Measurements from ENCODE around the gene MTOR.
"Not testable (repeated sequence)": the region's sequence is repeated elsewhere in the genome, so short reads cannot be mapped to it uniquely, and the experiment has no call there.

MTOR gene

GRCh38 chr1:11065796-11066195 is 196.6 kb downstream of the MTOR start:
- Histone ChIP-seq H3K27ac (ENCODE audit: low read length) (no peak overlapping the region), H3K27me3 (ENCODE audit: control insufficient read depth, insufficient read depth, low read length) (no peaks in the 10 kb centered on the region), H3K36me3 (ENCODE audit: control insufficient read depth, insufficient read depth, low read length) (peaks cover 31% of the 10 kb centered on the region), H3K9me3 (ENCODE audit: control insufficient read depth, insufficient read depth, low read length) (no peaks in the 10 kb centered on the region), H3K4me1 (ENCODE audit: control insufficient read depth, insufficient read depth, low read length) (no peaks in the 10 kb centered on the region), H3K4me3 (ENCODE audit: low read length) (no peak overlapping the region)
- no peak for DNase-seq (ENCODE audit: low read depth, low spot score)
- no CpG with 5 or more reads among the region's 1 CpG for WGBS (ENCODE audit: insufficient coverage, insufficient read length)

- Histone ChIP-seq H3K36me3 (ENCODE audit: control insufficient read depth, insufficient read depth, low read length) (peaks cover 26% of the 10 kb centered on the region; the same call in 1 of the 2 replicates), H3K27me3 (ENCODE audit: control insufficient read depth, insufficient read depth, low read length) (no peaks in the 10 kb centered on the region), H3K4me1 (ENCODE audit: control insufficient read depth, insufficient read depth, low read length) (no peaks in the 10 kb centered on the region), H3K4me3 (ENCODE audit: low read length) (no peak overlapping the region), H3K9me3 (ENCODE audit: control insufficient read depth, insufficient read depth, low read length) (no peaks in the 10 kb centered on the region), H3K27ac (ENCODE audit: low read length) (no peak overlapping the region)
- WGBS (ENCODE audit: insufficient coverage, insufficient read length), result no CpG with 5 or more reads among the region's 3 CpGs
- no peak for DNase-seq (ENCODE audit: low read depth, low spot score)
Measured at GRCh38 chr1:11064942-11065341, 197.4 kb downstream of the MTOR start.

GRCh38 chr1:11063937-11064537 is 198.3 kb downstream of the MTOR start:
- not testable (repeated sequence) for H3K4me1 ChIP-seq (ENCODE audit: control insufficient read depth, insufficient read depth, low read length); H3K27ac ChIP-seq (ENCODE audit: low read length); H3K9me3 ChIP-seq (ENCODE audit: control insufficient read depth, insufficient read depth, low read length); H3K4me3 ChIP-seq (ENCODE audit: low read length); H3K27me3 ChIP-seq (ENCODE audit: control insufficient read depth, insufficient read depth, low read length); DNase-seq (ENCODE audit: low read depth, low spot score)
- peaks cover 18% of the 10 kb centered on the region; the same call in 1 of the 2 replicates for H3K36me3 ChIP-seq (ENCODE audit: control insufficient read depth, insufficient read depth, low read length)
- no CpG with 5 or more reads among the region's 18 CpGs for WGBS (ENCODE audit: insufficient coverage, insufficient read length)

GRCh38 chr1:11062965-11063401 is 199.4 kb downstream of the MTOR start:
- no peak overlapping the region for H3K27ac ChIP-seq (ENCODE audit: low read length)
- no peak for DNase-seq (ENCODE audit: low read depth, low spot score)
- no CpG with 5 or more reads among the region's 3 CpGs for WGBS (ENCODE audit: insufficient coverage, insufficient read length)
- no peak overlapping the region for H3K4me3 ChIP-seq (ENCODE audit: low read length)
- peaks cover 10% of the 10 kb centered on the region; the same call in 1 of the 2 replicates for H3K36me3 ChIP-seq (ENCODE audit: control insufficient read depth, insufficient read depth, low read length)
- no peaks in the 10 kb centered on the region for H3K27me3 ChIP-seq (ENCODE audit: control insufficient read depth, insufficient read depth, low read length)
- no peaks in the 10 kb centered on the region for H3K9me3 ChIP-seq (ENCODE audit: control insufficient read depth, insufficient read depth, low read length)
- H3K4me1 ChIP-seq (ENCODE audit: control insufficient read depth, insufficient read depth, low read length), result 0 out of 2 replicates have a peak, but pooled peaks cover 2% of the 10 kb centered on the region

- no CpG with 5 or more reads among the region's 5 CpGs for WGBS (ENCODE audit: insufficient coverage, insufficient read length)
- no peak overlapping the region for H3K4me3 ChIP-seq (ENCODE audit: low read length)
- H3K4me1 ChIP-seq (ENCODE audit: control insufficient read depth, insufficient read depth, low read length), result 0 out of 2 replicates have a peak, but pooled peaks cover 2% of the 10 kb centered on the region
- no peaks in the 10 kb centered on the region for H3K27me3 ChIP-seq (ENCODE audit: control insufficient read depth, insufficient read depth, low read length)
- H3K27ac ChIP-seq (ENCODE audit: low read length), result no peak overlapping the region
- no peaks in the 10 kb centered on the region for H3K9me3 ChIP-seq (ENCODE audit: control insufficient read depth, insufficient read depth, low read length)
- DNase-seq (ENCODE audit: low read depth, low spot score), result no peak
- peaks cover 5% of the 10 kb centered on the region; the same call in 1 of the 2 replicates for H3K36me3 ChIP-seq (ENCODE audit: control insufficient read depth, insufficient read depth, low read length)
Measured at GRCh38 chr1:11061652-11062365, 200.5 kb downstream of the MTOR start.

GRCh38 chr1:11059968-11060830 is 202.2 kb downstream of the MTOR start, which contains the start of gene SRM:
Gene SRM (minus strand): TSS chr1:11060018. CDS start chr1:11059943, 75 bp downstream.
- Histone ChIP-seq H3K9me3 (ENCODE audit: control insufficient read depth, insufficient read depth, low read length) (no peaks in the 10 kb centered on the region), H3K36me3 (ENCODE audit: control insufficient read depth, insufficient read depth, low read length) (peaks cover 10% of the 10 kb centered on the region; the same call in 1 of the 2 replicates)
- no CpG with 5 or more reads among the region's 83 CpGs for WGBS (ENCODE audit: insufficient coverage, insufficient read length)

GRCh38 chr1:11059155-11059967 is 203.0 kb downstream of the MTOR start:
- DNase-seq (ENCODE audit: low read depth, low spot score), result no peak
- WGBS (ENCODE audit: insufficient coverage, insufficient read length), result no CpG with 5 or more reads among the region's 72 CpGs
- peak overlapping the region; percentile 91 for H3K4me3 ChIP-seq (ENCODE audit: low read length)
- no peaks in the 10 kb centered on the region for H3K9me3 ChIP-seq (ENCODE audit: control insufficient read depth, insufficient read depth, low read length)
- H3K27ac ChIP-seq (ENCODE audit: low read length), result no peak overlapping the region
- H3K27me3 ChIP-seq (ENCODE audit: control insufficient read depth, insufficient read depth, low read length), result no peaks in the 10 kb centered on the region
- H3K36me3 ChIP-seq (ENCODE audit: control insufficient read depth, insufficient read depth, low read length), result peaks cover 13% of the 10 kb centered on the region
- H3K4me1 ChIP-seq (ENCODE audit: control insufficient read depth, insufficient read depth, low read length), result 0 out of 2 replicates have a peak, but pooled peaks cover 2% of the 10 kb centered on the region

More at GRCh38 chr1:11059968-11060830, 202.2 kb downstream of the MTOR start, which contains the start of gene SRM:
- no peak within 1 kb of the TSS for H3K27ac ChIP-seq (ENCODE audit: low read length)
- H3K4me3 ChIP-seq (ENCODE audit: low read length), result peak within 1 kb of the TSS; percentile 91
- H3K27me3 ChIP-seq (ENCODE audit: control insufficient read depth, insufficient read depth, low read length), result no peaks in the 10 kb centered on the region
- peak; percentile 75 for DNase-seq (ENCODE audit: low read depth, low spot score)
- H3K4me1 ChIP-seq (ENCODE audit: control insufficient read depth, insufficient read depth, low read length), result 0 out of 2 replicates have a peak, but pooled peaks cover 2% of the 10 kb centered on the region

GRCh38 chr1:11058595-11059154 is 203.7 kb downstream of the MTOR start:
- H3K9me3 ChIP-seq (ENCODE audit: control insufficient read depth, insufficient read depth, low read length), result no peaks in the 10 kb centered on the region
- WGBS (ENCODE audit: insufficient coverage, insufficient read length), result no CpG with 5 or more reads among the region's 28 CpGs
- 0 out of 2 replicates have a peak, but pooled peaks cover 2% of the 10 kb centered on the region for H3K4me1 ChIP-seq (ENCODE audit: control insufficient read depth, insufficient read depth, low read length)
- H3K36me3 ChIP-seq (ENCODE audit: control insufficient read depth, insufficient read depth, low read length), result peaks cover 16% of the 10 kb centered on the region
- H3K4me3 ChIP-seq (ENCODE audit: low read length), result peak overlapping the region; percentile 91; the same call in 1 of the 2 replicates
- no peaks in the 10 kb centered on the region for H3K27me3 ChIP-seq (ENCODE audit: control insufficient read depth, insufficient read depth, low read length)
- H3K27ac ChIP-seq (ENCODE audit: low read length), result no peak overlapping the region
- DNase-seq (ENCODE audit: low read depth, low spot score), result no peak

GRCh38 chr1:11058026-11058425 is 204.3 kb downstream of the MTOR start:
- WGBS (ENCODE audit: insufficient coverage, insufficient read length), result no CpG with 5 or more reads among the region's 14 CpGs
- Histone ChIP-seq H3K9me3 (ENCODE audit: control insufficient read depth, insufficient read depth, low read length) (no peaks in the 10 kb centered on the region), H3K4me1 (ENCODE audit: control insufficient read depth, insufficient read depth, low read length) (peaks cover 5% of the 10 kb centered on the region; the same call in 1 of the 2 replicates)

More at GRCh38 chr1:11058026-11058425, 204.3 kb downstream of the MTOR start:
- Histone ChIP-seq H3K36me3 (ENCODE audit: control insufficient read depth, insufficient read depth, low read length) (peaks cover 16% of the 10 kb centered on the region), H3K27me3 (ENCODE audit: control insufficient read depth, insufficient read depth, low read length) (no peaks in the 10 kb centered on the region), H3K4me3 (ENCODE audit: low read length) (no peak overlapping the region), H3K27ac (ENCODE audit: low read length) (no peak overlapping the region)
- DNase-seq (ENCODE audit: low read depth, low spot score), result no peak

All from iPS DF 6.9 (cell line).